Body of pancreas (tissue), 4 donors: ENCODE measurements around the gene BPIFB6.

Experiments used
- CTCF ChIP-seq, 7 experiments: fragments of 450-650 bp in 4 of 7; fragments of 200-600 bp in 3 of 7; sonication (generic) in 3 of 7; IDR thresholded peaks; one replicate each; pipeline ENCODE4 v1.5.1; 2016 to 2019; ENCODE audit warnings: antibody characterized with exemption in 7 of 7
- POLR2A ChIP-seq, 3 donors: fragments of 450-650 bp; IDR thresholded peaks; one replicate each; pipeline ENCODE4 v1.6.1; 2016; ENCODE audit warnings: antibody characterized with exemption in 3 of 3, mild to moderate bottlenecking in 2 of 3

GRCh38 chr20:33065785-33066184 is 34.3 kb downstream of the BPIFB6 start:
- no peak for TF ChIP-seq CTCF (IDR thresholded peaks at IDR 0.05)
- TF ChIP-seq POLR2A (IDR thresholded peaks at IDR 0.05): no peak
